Panc1 (cell line): ENCODE data around the gene SCP2D1.

Experiments used
- CTCF ChIP-seq: fragments of 450-650 bp; IDR thresholded peaks from 2 replicates; pipeline ENCODE4 v1.5.1; 2017; ENCODE audit warnings: mild to moderate bottlenecking
- POLR2AphosphoS5 ChIP-seq: IDR thresholded peaks from 2 replicates; pipeline ENCODE4 v1.6.1; 2012; ENCODE audit warnings: mild to moderate bottlenecking, low read depth, low read length, moderate library complexity
- REST ChIP-seq, 2 experiments: IDR thresholded peaks; 2 replicates each; pipeline ENCODE4 v1.6.1; 2011 to 2012; ENCODE audit warnings: low read depth in 2 of 2, control low read depth in 1 of 2, low read length in 1 of 2, mild to moderate bottlenecking in 1 of 2, moderate library complexity in 1 of 2; ENCODE audit not compliant: insufficient read depth in 1 of 2
- SIN3A ChIP-seq: IDR thresholded peaks from 2 replicates; pipeline ENCODE4 v1.6.1; 2012; ENCODE audit warnings: low read depth, mild to moderate bottlenecking, low read length, moderate library complexity, borderline replicate concordance; ENCODE audit not compliant: insufficient read depth
- TCF7L2 ChIP-seq: IDR thresholded peaks from 2 replicates; pipeline ENCODE4 v1.6.1; 2011; ENCODE audit warnings: mild to moderate bottlenecking, low read depth, low read length, inconsistent platforms

- TF ChIP-seq CTCF (no peak), POLR2AphosphoS5 (no peak), SIN3A (no peak), REST (IDR thresholded peaks at IDR 0.05; ENCODE audit: insufficient read depth in 1 of 2, low read depth in 2 of 2, low read length in 1 of 2) (no peak), TCF7L2 (no peak)
Observed at GRCh38 chr20:18822832-18823231, 9.2 kb downstream of the SCP2D1 start.
